ENCODE measurements around the gene POPDC3.
"Not testable (repeated sequence)": the region's sequence is repeated elsewhere in the genome, so short reads cannot be mapped to it uniquely, and the experiment has no call there.

Gene POPDC3

GRCh38 chr6:105194106-105194505 is 14.3 kb upstream of the POPDC3 start:
- no peak for DNase-seq

DNA sequence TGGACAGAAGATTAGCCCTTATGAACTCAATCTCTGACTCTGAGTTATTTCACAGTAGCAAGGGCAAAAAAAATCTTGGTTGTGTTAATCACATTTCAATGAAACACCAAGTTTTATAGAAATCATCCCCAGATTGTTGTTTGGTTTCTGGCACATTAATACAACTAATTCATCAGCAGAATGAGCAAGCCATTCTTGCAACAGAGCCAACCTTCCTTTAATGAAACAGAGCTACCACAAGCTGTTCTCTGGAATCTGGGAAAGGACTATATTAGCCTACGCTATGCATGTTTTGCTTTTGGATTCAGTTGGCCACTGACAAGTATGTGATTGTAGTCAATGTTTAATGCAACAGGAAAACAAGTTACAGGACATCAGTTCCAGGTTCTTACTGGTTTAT is 13.8 kb upstream of the POPDC3 start:
- no peak for DNase-seq

DNA sequence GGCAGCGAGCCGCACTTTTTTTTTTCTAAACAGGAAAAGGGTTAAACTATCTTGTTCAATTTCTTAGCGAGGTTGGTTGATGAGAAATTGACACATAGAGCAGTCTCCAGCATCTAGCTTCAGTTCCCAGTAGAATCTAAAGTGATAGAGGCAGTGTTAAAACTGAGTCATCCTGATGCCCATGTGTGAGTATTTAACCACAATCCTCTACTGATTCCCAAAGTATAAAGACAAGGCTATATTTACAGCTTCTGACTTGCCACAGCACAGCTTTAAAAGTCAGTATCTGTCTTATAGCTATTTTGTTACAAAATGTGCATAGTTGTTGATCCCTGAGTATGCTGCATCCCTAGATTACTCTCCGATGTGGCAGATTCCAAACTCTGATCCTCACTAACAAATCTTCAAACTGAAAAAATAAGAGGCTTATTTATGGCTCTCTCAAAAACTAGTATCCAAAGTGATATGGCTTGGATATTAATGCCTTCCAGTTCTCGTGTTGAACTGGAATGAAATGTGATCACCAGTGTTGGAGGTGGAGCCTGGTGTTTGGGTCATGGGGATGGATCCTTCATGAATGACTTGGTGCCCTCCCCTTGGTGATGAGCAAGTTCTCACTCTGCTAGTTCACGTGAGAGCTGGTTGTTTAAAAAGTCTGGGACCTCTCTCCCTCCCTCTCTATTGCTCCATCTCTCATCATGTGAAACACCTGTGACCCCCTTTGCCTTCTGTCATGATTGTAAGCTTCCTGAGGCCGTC is 13.1 kb upstream of the POPDC3 start:
- no peak for DNase-seq

GRCh38 chr6:105191351-105191750 is 11.5 kb upstream of the POPDC3 start:
- DNase-seq = no peak

GRCh38 chr6:105189026-105189820 is 9.4 kb upstream of the POPDC3 start:
- no peak for DNase-seq

DNA sequence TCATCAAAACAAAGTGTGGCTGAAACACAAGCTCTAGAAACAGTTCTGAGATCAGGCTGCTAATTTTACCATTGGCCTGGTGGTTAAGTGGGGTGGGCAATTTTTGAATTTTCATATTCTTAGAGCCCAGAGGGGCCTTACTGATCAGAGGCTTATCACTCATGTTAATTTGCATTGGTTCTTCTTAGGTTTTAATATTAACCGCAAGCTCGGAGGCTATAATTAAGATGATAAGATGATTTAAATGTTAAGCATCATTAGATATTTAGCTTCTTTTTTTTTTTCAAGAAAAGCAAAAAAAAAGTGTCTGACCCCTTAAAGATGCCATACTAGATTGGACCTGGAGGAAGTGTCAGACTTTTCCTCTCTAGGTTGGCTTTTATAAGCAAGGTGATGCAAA is 8.4 kb upstream of the POPDC3 start:
- DNase-seq = no peak

DNA sequence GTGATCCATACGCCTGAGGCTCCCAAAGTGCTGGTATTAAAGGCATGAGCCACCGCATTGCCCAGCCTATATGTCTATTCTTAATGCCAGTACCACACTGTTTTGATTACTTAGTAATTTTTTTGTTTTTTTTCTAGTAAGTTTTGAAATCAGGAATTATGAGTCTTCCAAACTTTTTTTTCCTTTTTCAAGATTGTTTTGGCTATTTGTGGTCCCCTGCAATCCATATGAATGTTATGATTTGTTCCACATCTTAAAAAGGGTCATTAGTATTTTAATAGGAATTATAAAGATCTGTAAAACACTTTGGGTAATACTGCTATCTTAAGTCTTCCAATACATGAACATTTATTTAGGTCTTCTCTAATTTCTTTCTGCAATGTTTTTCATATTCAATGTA is 6.8 kb upstream of the POPDC3 start:
- no peak for DNase-seq

DNA sequence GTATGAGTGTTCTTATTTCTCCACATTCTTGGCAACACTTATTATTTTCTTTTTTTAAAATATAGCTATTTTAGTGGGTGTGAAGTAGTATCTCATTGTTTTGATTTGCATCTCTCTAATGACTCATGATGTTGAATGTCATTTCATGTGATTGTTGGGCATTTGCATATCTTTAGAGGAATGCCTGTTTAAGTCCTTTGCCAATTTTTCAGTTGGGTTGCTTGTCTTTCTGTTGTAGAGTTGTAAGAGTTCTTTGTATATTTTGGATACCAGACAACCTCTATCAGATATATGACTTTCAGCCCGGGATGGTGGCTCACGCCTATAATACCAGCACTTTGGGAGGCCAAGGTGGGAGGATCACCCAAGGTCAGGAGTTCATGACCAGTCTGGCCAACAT is 5.1 kb upstream of the POPDC3 start:
- no peak for DNase-seq

- DNase-seq = no peak
Measured at GRCh38 chr6:105181981-105182515, 2.2 kb upstream of the POPDC3 start.

- DNase-seq = no peak
Measured at GRCh38 chr6:105178636-105179035, 1.2 kb downstream of the POPDC3 start.

GRCh38 chr6:105178110-105178509 is 1.7 kb downstream of the POPDC3 start:
- DNase-seq = no peak

GRCh38 chr6:105177556-105177955 is 2.3 kb downstream of the POPDC3 start:
- DNase-seq = no peak

DNA sequence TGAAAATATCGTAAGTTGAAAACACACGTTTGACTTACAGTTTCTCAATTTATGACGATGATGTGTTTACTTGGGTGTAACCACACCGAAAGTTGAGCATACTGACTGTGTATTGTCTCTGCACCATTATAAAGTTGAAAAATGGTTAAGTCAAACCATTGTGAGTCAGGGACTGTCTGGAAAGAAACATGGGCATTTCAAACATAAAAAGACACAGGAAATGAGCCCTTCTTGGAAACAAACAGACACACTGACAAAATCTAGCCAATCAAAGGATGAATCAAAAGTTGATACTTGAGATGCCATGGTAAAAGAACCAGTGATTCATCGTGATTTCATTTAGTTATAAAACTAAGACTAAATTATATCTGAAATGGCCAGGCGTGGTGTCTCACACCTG is 5.3 kb downstream of the POPDC3 start:
- no peak for DNase-seq

- DNase-seq = not testable (repeated sequence)
Measured at GRCh38 chr6:105172515-105172914, 7.3 kb downstream of the POPDC3 start.

DNA sequence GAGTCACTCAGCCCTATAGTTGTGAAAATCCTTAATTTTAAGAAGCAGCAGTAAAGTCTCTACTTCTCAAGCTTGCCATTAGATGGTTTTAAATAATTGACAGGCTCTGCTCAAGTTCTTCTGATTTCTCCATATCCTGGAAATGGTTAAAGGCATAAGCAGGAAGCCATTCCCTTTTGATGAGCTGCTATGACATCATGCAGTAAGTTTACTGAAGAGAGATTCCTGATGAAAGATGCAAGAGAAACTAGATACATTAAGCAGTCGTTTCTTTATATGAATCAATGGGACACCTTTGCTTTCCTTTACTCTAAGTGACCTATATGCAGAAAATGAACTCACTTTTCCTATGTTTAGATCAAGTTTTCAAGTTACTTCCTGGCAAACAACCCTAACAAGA is 9.8 kb downstream of the POPDC3 start:
- no peak for DNase-seq

DNA sequence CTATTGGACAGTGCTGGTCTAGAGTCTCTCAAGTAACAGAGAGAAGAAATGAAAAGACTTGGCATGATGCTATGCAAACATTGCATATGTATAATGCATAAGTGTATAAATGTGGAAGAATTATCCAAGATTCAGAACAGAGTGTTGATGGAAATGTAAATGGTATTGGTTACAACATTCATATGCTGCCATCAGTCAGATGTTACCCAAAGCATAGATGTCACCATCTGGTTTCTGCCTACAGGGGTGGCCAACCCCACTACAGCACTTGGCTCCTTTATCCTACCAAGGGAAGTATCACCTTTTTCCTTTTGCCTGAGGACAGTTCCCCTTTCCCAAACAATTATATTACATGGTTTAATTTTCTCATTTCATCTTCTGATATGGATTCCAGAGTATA is 11.9 kb downstream of the POPDC3 start:
- no peak for DNase-seq

- no peak for DNase-seq
Measured at GRCh38 chr6:105164418-105164817, 15.4 kb downstream of the POPDC3 start.

DNA sequence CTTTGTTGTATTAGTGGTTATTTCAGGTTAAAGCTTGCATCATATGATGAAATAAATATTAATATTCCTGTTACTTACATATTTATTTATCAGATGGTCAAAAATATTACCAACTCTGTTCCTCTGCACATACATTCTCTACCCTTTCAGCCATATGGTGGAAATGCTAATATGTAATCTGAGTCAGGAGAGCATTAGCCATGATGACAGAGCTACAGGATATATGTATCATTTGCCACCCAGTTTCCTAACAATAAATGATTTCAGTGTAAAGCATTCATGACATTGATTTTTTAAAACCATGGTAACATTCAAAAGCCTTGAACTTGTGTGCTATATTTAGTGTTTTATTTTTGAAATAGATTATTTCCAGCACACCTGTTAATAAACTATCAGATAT is 16.6 kb downstream of the POPDC3 start:
- no peak for DNase-seq

DNA sequence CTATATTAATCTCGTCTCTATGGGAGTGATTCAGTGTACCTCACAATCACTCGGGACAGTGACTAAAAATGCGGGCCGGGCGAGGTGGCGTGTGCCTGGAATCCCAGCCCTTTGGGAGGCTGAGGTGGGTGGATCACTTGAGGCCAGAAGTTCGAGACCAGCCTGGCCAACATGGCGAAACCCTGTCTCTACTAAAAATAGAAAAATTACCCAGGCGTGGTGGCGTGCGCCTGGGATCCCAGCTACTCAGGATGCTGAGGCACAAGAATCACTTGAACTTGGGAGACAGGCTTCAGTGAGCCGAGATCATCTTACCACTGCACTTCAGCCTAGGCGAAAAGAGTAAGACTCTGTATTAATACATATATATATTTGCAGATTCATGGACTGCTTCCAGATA is 17.4 kb downstream of the POPDC3 start:
- no peak for DNase-seq

GRCh38 chr6:105161421-105161820 is 18.4 kb downstream of the POPDC3 start:
- no peak for DNase-seq

GRCh38 chr6:105153676-105154075 is 26.1 kb downstream of the POPDC3 start:
- no peak for DNase-seq

DNA sequence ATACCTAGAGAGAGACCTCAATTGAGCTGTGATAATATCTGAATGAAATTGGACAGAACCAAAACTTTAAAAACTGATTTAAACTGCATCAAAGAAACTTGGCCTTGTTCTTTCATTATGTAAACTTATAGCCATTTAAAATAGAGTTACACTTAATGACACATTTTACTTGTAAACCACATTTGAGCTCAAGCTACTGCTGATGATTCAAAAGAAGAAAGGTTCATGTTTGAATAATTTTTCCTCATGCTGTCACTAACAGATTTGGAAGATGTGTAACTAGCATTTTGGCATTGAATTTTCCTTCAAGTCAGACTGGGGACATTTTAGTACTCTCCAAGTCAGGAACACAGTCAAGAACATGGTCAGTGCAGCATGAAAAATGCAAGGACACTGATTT is 26.9 kb downstream of the POPDC3 start:
- no peak for DNase-seq

GRCh38 chr6:105151644-105152043 is 28.2 kb downstream of the POPDC3 start:
- no peak for DNase-seq

GRCh38 chr6:105138141-105138540 is 41.7 kb downstream of the POPDC3 start:
- DNase-seq = no peak

All from effector CD4-positive, alpha-beta T cell (primary cell).